Activated naive CD8-positive, alpha-beta T cell treated with anti-CD3 and anti-CD28 coated beads, Interleukin-2, amount 50 U/mL, for 24 hours (primary cell): Measurements from ENCODE around the gene CALCOCO1.

Experiments
- ATAC-seq: fragments of 150-1000 bp; cut with Tn5 transposase; one replicate; pipeline ENCODE4 v1.10.0; 2021
- DNase-seq: peaks from one replicate; pipeline ENCODE4 v3.0.0; 2021
- H3K27ac Mint-ChIP-seq: one replicate; pipeline ENCODE4 v1.8.0; 2021; ENCODE audit warnings: mild to moderate bottlenecking, mixed read lengths
- H3K27me3 Mint-ChIP-seq: one replicate; pipeline ENCODE4 v1.8.0; 2021; ENCODE audit warnings: mixed read lengths
- H3K36me3 Mint-ChIP-seq: one replicate; pipeline ENCODE4 v1.8.0; 2021; ENCODE audit warnings: low read depth, mixed read lengths
- H3K4me1 Mint-ChIP-seq: one replicate; pipeline ENCODE4 v1.8.0; 2021; ENCODE audit warnings: mixed read lengths
- H3K4me3 Mint-ChIP-seq: one replicate; pipeline ENCODE4 v1.8.0; 2021; ENCODE audit warnings: mild to moderate bottlenecking, moderate library complexity, mixed read lengths
- H3K9me3 Mint-ChIP-seq: one replicate; pipeline ENCODE4 v1.8.0; 2021; ENCODE audit warnings: mixed read lengths

The CALCOCO1 gene

DNA sequence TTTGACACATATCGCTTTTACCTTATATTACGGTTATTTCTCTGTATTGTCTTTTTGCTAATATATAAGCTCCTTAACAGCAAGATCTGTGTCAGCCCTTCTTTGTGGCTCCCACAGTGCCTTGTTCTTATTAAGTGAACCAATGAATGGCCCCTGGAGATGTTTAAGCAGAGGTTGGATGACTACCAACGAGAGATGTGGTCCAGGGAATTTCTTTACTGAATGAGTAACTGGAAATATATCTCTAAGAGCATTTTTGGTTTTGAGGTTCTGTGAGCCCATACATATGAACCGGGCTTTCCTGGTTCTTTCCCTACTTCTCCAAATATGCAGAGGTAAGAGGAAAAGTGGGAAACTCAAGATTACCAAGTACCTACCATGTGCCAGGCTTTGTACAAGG, 23.5 kb downstream of the CALCOCO1 start:
- no peaks in the 10 kb centered on the region for H3K36me3 Mint-ChIP-seq
- DNase-seq (no peak), ATAC-seq (no peak)
- H3K4me1 Mint-ChIP-seq = no peaks in the 10 kb centered on the region
- H3K9me3 Mint-ChIP-seq = no peaks in the 10 kb centered on the region
- H3K4me3 Mint-ChIP-seq = no peak overlapping the region
- H3K27ac Mint-ChIP-seq = no peak overlapping the region
- H3K27me3 Mint-ChIP-seq = peaks cover 64% of the 10 kb centered on the region

DNA sequence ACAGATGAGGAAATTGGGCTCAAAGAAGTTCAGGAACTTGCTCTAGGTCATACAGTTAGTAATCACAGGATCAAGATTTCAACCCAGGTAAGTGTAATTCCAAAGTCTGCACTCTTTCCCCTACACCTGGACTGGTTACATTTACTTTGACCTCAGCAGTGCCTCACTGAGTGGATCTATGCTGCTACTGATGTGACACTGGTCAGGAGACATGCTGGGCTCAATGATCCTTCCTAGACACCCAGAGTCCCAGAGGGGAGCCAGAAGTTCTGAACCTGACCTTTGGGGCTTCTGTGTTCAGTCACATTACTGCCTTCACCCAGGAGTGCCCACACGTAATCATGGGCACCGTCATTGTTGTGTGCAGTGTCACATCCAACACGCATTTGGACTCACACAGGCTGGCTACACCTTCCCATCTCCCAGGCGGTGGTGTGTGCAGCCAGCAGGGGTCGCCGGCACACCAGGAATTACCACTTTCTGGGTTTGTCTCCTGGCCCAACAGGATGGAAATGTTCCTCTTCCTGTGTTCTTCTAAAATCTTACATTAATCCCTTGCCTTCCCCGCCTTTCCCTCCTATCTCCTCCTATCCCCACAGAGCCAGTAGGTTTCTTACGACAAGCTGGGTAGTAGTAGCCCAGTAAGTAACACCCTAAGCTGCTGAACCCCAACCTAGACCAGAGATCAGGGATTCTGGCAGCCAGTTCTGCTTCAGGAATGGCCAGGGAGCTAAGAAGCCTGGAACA, 25.6 kb downstream of the CALCOCO1 start:
- H3K36me3 Mint-ChIP-seq = no peaks in the 10 kb centered on the region
- no peak overlapping the region for H3K4me3 Mint-ChIP-seq
- H3K27ac Mint-ChIP-seq = no peak overlapping the region
- no peaks in the 10 kb centered on the region for H3K9me3 Mint-ChIP-seq
- DNase-seq = peak; percentile 80
- H3K4me1 Mint-ChIP-seq = peaks cover 4% of the 10 kb centered on the region
- peak; percentile 92 for ATAC-seq
- H3K27me3 Mint-ChIP-seq = peaks cover 81% of the 10 kb centered on the region

DNA sequence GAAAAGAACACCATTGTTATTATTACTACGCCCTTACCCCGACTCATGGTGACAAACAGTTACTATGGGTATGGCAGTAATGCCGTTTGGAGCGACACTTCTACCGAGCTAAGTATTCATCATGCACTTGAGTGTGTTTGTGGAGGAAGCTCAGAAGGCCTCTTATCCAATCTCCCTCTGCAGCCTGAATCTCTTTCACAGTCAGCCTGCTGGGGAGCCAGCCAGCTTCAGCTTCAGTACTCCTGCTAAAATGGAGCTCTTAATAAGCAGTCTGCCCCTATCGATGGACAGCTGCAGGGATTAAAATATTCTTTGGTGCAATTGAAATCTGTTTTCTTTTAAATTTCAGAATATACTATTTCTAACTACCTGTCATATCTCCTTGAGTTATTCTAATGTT, 26.7 kb downstream of the CALCOCO1 start:
- Mint-ChIP-seq H3K27me3 (peaks cover 83% of the 10 kb centered on the region), H3K4me3 (no peak overlapping the region), H3K27ac (no peak overlapping the region), H3K9me3 (no peaks in the 10 kb centered on the region), H3K4me1 (peaks cover 13% of the 10 kb centered on the region), H3K36me3 (no peaks in the 10 kb centered on the region)
- ATAC-seq (no peak), DNase-seq (no peak)

DNA sequence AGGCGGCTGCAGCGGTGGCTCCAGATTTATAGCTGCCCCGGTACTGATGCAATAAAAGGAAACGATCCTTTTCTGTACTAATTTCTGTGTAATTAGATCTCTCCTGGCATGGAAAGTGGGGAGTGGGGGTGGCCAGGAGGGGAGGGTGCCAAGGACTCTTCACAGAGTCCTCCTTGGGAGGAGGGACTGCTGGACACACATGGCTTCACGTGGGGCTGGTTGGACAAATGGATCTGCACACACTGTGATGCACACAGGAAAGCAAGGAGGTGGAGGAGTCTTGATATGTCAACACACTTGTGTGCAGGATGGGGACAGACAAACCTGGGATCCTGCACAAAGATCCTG, 27.6 kb downstream of the CALCOCO1 start:
- Mint-ChIP-seq H3K9me3 (no peaks in the 10 kb centered on the region), H3K27me3 (peaks cover 89% of the 10 kb centered on the region), H3K36me3 (no peaks in the 10 kb centered on the region), H3K4me3 (no peak overlapping the region), H3K27ac (no peak overlapping the region), H3K4me1 (peaks cover 20% of the 10 kb centered on the region)
- DNase-seq (no peak), ATAC-seq (no peak)

DNA sequence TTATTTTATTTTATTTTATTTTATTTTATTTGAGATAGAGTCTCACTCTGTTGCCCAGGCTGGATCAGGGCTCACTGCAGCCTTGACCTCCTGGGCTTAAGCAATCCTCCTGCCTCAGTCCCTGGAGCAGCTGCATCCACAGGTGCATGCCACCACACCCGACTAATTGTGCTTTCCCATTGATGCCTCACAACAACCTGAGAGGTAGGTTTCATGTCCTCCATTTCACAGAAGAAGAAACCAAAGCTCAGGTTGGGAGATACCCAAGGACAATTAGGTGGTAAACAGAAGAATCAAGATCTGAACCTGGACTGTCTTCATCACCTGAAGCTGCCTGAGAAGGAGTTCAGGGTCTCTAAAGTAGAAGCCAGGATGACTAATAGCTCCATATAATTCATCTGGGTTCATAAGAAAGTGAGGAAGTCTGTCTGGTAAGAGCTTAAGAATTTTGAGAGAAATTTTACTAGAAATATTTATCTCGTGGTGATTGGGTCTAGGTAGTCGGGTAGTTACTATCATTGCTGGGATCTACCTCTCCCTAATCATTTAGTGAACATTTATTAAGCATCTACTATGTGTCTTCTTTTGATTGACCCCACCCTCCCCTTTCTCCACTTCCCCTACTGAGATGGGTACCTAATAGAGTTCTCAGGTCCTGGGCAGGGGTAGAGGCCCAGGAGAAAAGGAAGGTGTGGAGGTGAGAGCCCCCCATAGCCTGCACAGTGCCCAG, 28.1 kb downstream of the CALCOCO1 start:
- DNase-seq (no peak), ATAC-seq (no peak)
- Mint-ChIP-seq H3K27me3 (peaks cover 90% of the 10 kb centered on the region), H3K4me1 (peaks cover 26% of the 10 kb centered on the region), H3K27ac (no peak overlapping the region), H3K36me3 (no peaks in the 10 kb centered on the region), H3K9me3 (no peaks in the 10 kb centered on the region), H3K4me3 (no peak overlapping the region)

DNA sequence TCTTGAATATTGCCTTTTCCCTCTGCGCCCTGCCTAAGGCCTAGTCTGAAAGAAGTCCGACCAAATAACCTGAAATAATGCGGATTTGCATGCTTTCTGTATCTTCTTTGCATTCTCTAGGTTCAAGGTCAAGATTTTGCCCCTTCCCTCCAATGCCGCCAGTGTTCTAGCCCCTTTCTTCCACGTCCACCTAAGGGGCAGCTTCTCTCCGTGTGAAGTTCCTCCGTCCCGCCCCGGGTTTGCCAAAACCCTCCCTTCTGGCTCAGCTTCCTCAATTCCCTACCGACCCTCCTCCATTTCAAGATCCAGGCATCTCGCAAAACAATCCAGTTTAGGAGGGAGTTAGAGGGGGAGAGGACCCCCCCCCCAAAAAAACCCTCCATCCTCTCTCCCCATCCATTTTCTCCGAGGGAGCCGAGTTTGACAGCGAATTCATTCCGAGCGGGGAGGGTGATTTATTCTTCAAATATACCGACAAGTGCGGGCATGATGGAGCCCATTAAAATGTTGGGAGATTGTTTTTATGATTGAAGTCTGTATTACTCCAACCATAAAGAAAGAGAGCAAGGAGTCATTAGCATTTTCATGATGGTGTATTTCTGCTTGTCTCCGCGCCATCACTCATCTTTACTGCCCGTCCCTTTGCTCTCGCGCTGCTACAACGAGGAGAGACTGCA, 30.5 kb downstream of the CALCOCO1 start:
- H3K27me3 Mint-ChIP-seq = peaks cover 85% of the 10 kb centered on the region
- H3K36me3 Mint-ChIP-seq = no peaks in the 10 kb centered on the region
- H3K9me3 Mint-ChIP-seq = no peaks in the 10 kb centered on the region
- H3K4me1 Mint-ChIP-seq = peaks cover 27% of the 10 kb centered on the region
- ATAC-seq (no peak), DNase-seq (no peak)
- H3K27ac Mint-ChIP-seq = no peak overlapping the region
- peak overlapping the region; percentile 40 for H3K4me3 Mint-ChIP-seq

DNA sequence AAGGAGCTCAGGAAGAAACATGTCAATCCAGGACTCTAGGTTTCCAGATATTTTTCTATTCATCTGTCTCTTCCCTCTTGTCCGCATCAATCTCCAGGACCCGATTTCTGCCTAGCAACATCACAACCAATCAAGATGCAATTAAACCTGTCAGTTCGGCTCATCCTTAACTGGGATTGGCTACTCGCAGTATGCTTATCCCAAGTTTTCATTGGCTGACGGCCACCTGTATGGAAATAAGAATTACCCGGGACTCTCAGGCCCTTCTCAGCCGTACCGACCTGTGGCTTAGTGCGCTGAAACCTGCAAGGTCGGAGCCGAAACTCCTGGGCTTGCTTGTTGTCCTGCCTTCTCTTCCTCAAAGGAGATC, 31.0 kb downstream of the CALCOCO1 start:
- H3K27ac Mint-ChIP-seq = no peak overlapping the region
- H3K36me3 Mint-ChIP-seq = no peaks in the 10 kb centered on the region
- ATAC-seq = no peak
- no peaks in the 10 kb centered on the region for H3K9me3 Mint-ChIP-seq
- H3K27me3 Mint-ChIP-seq = peaks cover 83% of the 10 kb centered on the region
- peaks cover 27% of the 10 kb centered on the region for H3K4me1 Mint-ChIP-seq
- H3K4me3 Mint-ChIP-seq = peak overlapping the region; percentile 40
- DNase-seq = no peak

DNA sequence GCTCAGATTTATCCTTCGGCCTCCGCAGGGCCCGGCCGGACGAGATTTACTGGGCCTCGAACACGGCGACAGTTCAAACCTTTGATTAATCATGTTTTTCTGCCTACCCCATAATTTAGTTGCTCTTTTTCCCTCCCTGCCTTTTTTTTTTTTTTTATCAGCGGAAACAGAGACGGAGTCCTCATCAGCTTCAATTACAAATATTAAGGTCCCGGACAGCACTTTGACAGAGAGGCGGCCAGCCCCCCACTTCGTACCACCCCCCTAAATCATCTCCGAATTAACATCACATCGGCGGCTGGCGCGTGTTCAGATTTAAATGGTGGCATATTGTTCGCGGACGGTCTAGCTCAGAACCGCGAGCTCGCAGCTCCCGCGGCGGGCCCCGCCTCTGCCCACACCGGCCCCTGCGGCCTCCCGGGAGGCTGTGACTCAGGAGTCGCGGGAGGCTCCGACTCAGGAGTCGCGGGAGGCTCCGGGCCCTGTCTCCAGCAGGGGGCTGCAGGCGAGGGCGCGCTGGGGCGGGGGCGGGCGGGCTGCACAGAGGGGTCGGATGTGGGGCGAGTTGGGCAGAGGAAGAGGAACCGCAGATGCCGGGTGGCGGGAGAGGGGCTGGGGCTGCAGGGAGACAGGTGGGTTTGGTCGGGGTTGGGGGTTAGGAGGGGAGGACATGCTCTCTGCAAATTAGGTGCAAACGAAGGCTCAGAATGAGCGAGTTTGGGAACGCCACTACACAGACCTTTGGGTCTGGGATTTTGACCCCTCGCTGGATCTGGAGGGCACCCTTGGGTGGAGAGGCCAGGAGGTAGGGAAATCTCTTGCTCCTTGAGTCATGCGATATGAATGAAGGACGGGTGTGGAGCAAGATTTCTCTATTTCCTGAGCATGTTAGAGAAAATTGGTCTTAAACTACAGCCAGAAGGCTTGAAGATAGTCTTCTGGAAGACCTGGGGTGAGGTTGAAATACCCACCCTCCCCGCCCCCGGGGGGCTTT, 31.8 kb downstream of the CALCOCO1 start:
- H3K4me1 Mint-ChIP-seq = peaks cover 27% of the 10 kb centered on the region
- peaks cover 80% of the 10 kb centered on the region for H3K27me3 Mint-ChIP-seq
- DNase-seq (peak; percentile 53), ATAC-seq (peak; percentile 84)
- no peaks in the 10 kb centered on the region for H3K9me3 Mint-ChIP-seq
- H3K4me3 Mint-ChIP-seq = peak overlapping the region; percentile 66
- no peaks in the 10 kb centered on the region for H3K36me3 Mint-ChIP-seq
- H3K27ac Mint-ChIP-seq = no peak overlapping the region

DNA sequence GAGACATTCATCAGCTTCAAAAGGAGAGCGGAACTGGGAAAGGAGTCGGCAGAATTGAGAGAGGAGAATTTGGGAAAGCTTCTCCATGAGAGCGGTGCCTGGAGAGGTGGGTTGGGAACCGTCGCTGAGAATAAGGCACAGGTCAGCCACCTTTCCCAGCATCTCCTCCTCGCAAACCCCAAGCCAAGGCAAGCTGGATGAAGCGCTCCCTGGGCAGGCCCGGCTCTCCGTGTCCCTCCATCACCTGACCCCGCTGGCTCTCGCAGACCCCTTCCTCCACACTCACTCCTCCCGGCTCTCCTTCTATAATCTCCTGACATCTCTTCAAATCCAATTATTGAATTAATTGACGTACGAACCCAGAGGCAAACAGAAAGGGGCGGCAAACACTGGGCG, 32.5 kb downstream of the CALCOCO1 start:
- Mint-ChIP-seq H3K4me1 (peaks cover 27% of the 10 kb centered on the region), H3K27me3 (peaks cover 74% of the 10 kb centered on the region), H3K9me3 (no peaks in the 10 kb centered on the region), H3K27ac (peak overlapping the region; percentile 42), H3K4me3 (peak overlapping the region; percentile 66), H3K36me3 (no peaks in the 10 kb centered on the region)
- DNase-seq (no peak), ATAC-seq (no peak)

DNA sequence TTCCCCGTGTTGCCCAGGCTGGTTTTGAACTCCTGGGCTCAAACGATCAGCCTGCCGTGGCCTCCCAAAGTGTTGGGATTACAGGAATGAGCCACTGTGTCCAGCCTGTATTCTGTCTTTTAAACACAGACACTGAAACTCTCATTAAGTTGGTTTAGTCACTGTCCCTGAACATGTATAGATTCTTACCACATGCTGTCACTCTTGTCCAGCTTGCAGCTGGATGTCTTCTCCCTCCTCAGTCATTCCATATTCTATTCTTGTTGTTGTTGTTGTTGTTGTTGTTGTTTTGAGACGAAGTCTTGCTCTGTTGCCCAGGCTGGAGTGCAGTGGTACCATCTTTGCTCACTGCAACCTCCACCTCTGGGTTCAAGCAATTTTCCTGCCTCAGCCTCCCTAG, 39.1 kb downstream of the CALCOCO1 start:
- no peak for ATAC-seq
- no peak for DNase-seq
- peaks cover 19% of the 10 kb centered on the region for H3K27me3 Mint-ChIP-seq
- no peak overlapping the region for H3K4me3 Mint-ChIP-seq
- no peaks in the 10 kb centered on the region for H3K36me3 Mint-ChIP-seq
- H3K27ac Mint-ChIP-seq = no peak overlapping the region
- H3K4me1 Mint-ChIP-seq = no peaks in the 10 kb centered on the region
- H3K9me3 Mint-ChIP-seq = no peaks in the 10 kb centered on the region

DNA sequence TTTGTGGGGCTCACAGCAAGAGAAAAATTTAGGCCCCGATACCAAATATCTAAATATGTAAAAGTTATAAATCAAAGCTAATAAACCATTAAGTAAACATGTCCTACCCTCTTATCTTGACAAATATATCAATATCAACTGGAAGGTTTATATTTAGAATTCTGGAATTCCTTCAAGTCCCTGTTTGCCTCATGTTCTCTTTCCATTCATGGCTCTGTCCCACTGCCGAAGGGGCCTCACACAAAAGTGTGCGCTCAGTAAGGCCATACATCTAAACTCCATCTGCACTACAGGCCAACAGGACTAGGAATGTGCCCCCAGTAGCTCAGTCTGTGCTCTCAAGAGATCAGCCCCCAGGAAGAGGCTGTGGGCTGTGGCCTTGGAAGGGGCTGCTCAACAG, 40.8 kb downstream of the CALCOCO1 start:
- no peak for ATAC-seq
- Mint-ChIP-seq H3K36me3 (no peaks in the 10 kb centered on the region), H3K4me1 (no peaks in the 10 kb centered on the region), H3K27ac (no peak overlapping the region), H3K9me3 (no peaks in the 10 kb centered on the region), H3K4me3 (no peak overlapping the region), H3K27me3 (peaks cover 14% of the 10 kb centered on the region)
- no peak for DNase-seq

DNA sequence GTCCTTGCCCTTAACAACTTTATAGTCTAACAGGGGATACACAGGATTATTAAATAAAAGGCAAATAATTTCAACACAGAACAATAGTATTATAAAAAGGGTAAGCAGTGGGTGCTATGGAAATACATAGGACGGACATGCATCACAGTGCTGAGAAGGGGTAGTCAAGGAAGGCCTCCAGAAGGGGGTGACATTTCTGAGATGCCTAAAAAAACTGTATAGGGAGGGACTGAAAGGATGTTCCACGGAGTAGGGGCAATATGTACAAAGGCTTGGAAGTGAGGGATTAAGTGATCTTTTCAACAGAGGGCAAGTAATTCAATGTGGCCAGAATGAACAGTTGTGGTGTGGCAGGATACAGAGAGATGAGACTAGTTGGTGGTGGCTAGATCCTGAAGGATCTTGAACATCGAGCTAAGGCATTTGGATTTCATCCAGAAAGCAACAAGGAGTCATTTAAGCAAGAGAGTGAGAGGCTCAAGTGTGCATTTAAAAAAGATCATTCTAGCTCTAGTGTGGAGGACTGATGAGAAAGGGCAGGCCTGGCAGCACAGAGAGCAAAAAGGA, 42.5 kb downstream of the CALCOCO1 start:
- no peaks in the 10 kb centered on the region for H3K36me3 Mint-ChIP-seq
- no peak overlapping the region for H3K4me3 Mint-ChIP-seq
- H3K4me1 Mint-ChIP-seq = no peaks in the 10 kb centered on the region
- H3K27me3 Mint-ChIP-seq = peaks cover 10% of the 10 kb centered on the region
- no peaks in the 10 kb centered on the region for H3K9me3 Mint-ChIP-seq
- H3K27ac Mint-ChIP-seq = no peak overlapping the region
- DNase-seq (no peak), ATAC-seq (no peak)

DNA sequence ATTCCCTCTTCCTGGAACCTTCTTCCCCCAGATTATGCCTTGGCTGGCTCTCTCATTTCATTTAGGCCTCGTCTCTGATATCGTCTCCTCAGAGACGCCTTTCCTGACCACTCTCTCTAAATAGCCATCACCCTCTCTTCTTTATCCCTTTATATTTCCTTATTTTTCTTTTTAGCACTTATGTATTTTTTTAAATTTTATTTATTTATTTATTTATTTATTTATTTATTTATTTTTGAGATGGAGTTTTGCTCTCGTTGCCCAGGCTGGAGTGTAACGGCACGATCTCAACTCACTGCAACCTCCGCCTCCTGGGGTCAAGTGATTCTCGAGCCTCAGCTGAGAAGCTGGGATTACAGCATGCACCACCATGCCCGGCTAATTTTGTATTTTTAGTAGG, 43.3 kb downstream of the CALCOCO1 start:
- H3K36me3 Mint-ChIP-seq = no peaks in the 10 kb centered on the region
- H3K9me3 Mint-ChIP-seq = no peaks in the 10 kb centered on the region

DNA sequence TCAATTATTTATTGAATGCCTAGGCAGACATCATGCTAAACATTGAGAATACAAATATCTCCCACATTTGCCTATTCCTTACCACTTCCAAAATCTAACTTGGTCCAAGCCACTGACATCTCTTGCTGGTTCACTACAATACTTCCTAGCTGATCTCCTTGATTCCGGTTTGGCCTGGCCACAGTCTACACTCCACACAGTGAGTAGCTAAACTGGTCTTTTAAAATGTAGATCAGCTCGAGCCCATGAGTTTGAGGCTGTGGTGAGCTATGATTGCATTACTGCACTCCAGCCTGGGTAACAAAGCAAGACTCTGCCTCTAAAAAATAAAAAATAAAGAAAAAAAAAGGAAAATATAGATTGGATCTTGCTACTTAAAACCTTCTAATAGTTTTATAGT, 43.8 kb downstream of the CALCOCO1 start:
- Mint-ChIP-seq H3K4me3 (no peak overlapping the region), H3K4me1 (no peaks in the 10 kb centered on the region), H3K9me3 (no peaks in the 10 kb centered on the region), H3K27ac (no peak overlapping the region), H3K36me3 (no peaks in the 10 kb centered on the region), H3K27me3 (peaks cover 20% of the 10 kb centered on the region)
- DNase-seq (no peak), ATAC-seq (no peak)

More for the DNA sequence above, 43.3 kb downstream of the CALCOCO1 start:
- no peak overlapping the region for H3K27ac Mint-ChIP-seq
- H3K4me1 Mint-ChIP-seq = no peaks in the 10 kb centered on the region
- DNase-seq = no peak
- no peak overlapping the region for H3K4me3 Mint-ChIP-seq
- no peak for ATAC-seq
- peaks cover 16% of the 10 kb centered on the region for H3K27me3 Mint-ChIP-seq
